ENCODE data around the gene CENPQ. TPM values are rescaled to one million over a fixed set of nuclear protein-coding genes. Genes with fewer than 3 reads are reported as not detected.

Gene CENPQ
- total RNA-seq, 4 donors from 2014 or later, result 0.88 to 5.8 (median 1.6) TPM

GRCh38 chr6:49490633-49491032 lies 27.5 kb downstream of the CENPQ start:
- no peaks in the 10 kb centered on the region for H3K27me3 ChIP-seq
- TF ChIP-seq POLR2A (IDR thresholded peaks at IDR 0.05), result no peak
- no peak overlapping the region for H3K27ac ChIP-seq
- H3K9me3 ChIP-seq, result no peaks in the 10 kb centered on the region
- no peak for DNase-seq
- H3K36me3 ChIP-seq, result peaks cover 0 to 21% (median 0%) of the 10 kb centered on the region in 3 donors
- H3K4me1 ChIP-seq, result no peaks in the 10 kb centered on the region
- H3K4me3 ChIP-seq, result no peak overlapping the region

- H3K27me3 ChIP-seq, result no peaks in the 10 kb centered on the region
- H3K27ac ChIP-seq, result no peak overlapping the region
- H3K4me1 ChIP-seq, result no peaks in the 10 kb centered on the region
- TF ChIP-seq POLR2A (IDR thresholded peaks at IDR 0.05) (no peak), CTCF (IDR thresholded peaks at IDR 0.05) (no peak)
- no peaks in the 10 kb centered on the region for H3K36me3 ChIP-seq
- H3K9me3 ChIP-seq, result no peaks in the 10 kb centered on the region
- no peak for DNase-seq
- no peak overlapping the region for H3K4me3 ChIP-seq
These were observed 34.1 kb downstream of the CENPQ start for GRCh38 chr6:49497304-49497703.

- TF ChIP-seq CTCF (IDR thresholded peaks at IDR 0.05) (no peak), POLR2A (IDR thresholded peaks at IDR 0.05) (no peak)
- Histone ChIP-seq H3K27me3 (no peaks in the 10 kb centered on the region), H3K27ac (no peak overlapping the region), H3K9me3 (no peaks in the 10 kb centered on the region), H3K4me3 (no peak overlapping the region), H3K4me1 (no peaks in the 10 kb centered on the region), H3K36me3 (no peaks in the 10 kb centered on the region)
- no peak for DNase-seq
These were observed 36.0 kb downstream of the CENPQ start for GRCh38 chr6:49499126-49499525.

GRCh38 chr6:49499623-49500022 lies 36.5 kb downstream of the CENPQ start, which contains the start of gene GLYATL3:
GLYATL3 (plus strand) TSS chr6:49499923; CDS start chr6:49511991, 12,068 bp downstream.
- TF ChIP-seq POLR2A (IDR thresholded peaks at IDR 0.05) (no peak), CTCF (IDR thresholded peaks at IDR 0.05) (no peak)
- no peak within 1 kb of the TSS for H3K27ac ChIP-seq
- DNase-seq, result no peak

GRCh38 chr6:49504666-49505065 lies 41.5 kb downstream of the CENPQ start:
- no peak overlapping the region for H3K27ac ChIP-seq
- TF ChIP-seq POLR2A (IDR thresholded peaks at IDR 0.05) (no peak), CTCF (IDR thresholded peaks at IDR 0.05) (no peak)

More at GRCh38 chr6:49499623-49500022, 36.5 kb downstream of the CENPQ start, which contains the start of gene GLYATL3:
- no peaks in the 10 kb centered on the region for H3K4me1 ChIP-seq
- H3K27me3 ChIP-seq, result no peaks in the 10 kb centered on the region
- H3K36me3 ChIP-seq, result no peaks in the 10 kb centered on the region
- H3K9me3 ChIP-seq, result no peaks in the 10 kb centered on the region
- no peak within 1 kb of the TSS for H3K4me3 ChIP-seq

GRCh38 chr6:49506569-49507111 lies 43.5 kb downstream of the CENPQ start:
- Histone ChIP-seq H3K36me3 (no peaks in the 10 kb centered on the region), H3K27me3 (no peaks in the 10 kb centered on the region), H3K9me3 (no peaks in the 10 kb centered on the region), H3K4me3 (no peak overlapping the region), H3K27ac (no peak overlapping the region), H3K4me1 (no peaks in the 10 kb centered on the region)
- TF ChIP-seq CTCF (IDR thresholded peaks at IDR 0.05), result no peak
- TF ChIP-seq POLR2A (IDR thresholded peaks at IDR 0.05), result no peak
- DNase-seq, result no peak

More at GRCh38 chr6:49504666-49505065, 41.5 kb downstream of the CENPQ start:
- no peaks in the 10 kb centered on the region for H3K9me3 ChIP-seq
- H3K36me3 ChIP-seq, result no peaks in the 10 kb centered on the region
- H3K4me3 ChIP-seq, result no peak overlapping the region
- no peak for DNase-seq
- H3K27me3 ChIP-seq, result no peaks in the 10 kb centered on the region
- H3K4me1 ChIP-seq, result no peaks in the 10 kb centered on the region
